ENCODE results near the gene SLC2A6.

SLC2A6 gene

GRCh38 chr9:133502112-133502511 is 23.2 kb upstream of the SLC2A6 start:
- no peak for DNase-seq
- in situ Hi-C loops (cut with MboI; ENCODE audit: low pct_unique_long_range_greater_than_20kb, low sequenced_read_pairs): no loop called here

DNA sequence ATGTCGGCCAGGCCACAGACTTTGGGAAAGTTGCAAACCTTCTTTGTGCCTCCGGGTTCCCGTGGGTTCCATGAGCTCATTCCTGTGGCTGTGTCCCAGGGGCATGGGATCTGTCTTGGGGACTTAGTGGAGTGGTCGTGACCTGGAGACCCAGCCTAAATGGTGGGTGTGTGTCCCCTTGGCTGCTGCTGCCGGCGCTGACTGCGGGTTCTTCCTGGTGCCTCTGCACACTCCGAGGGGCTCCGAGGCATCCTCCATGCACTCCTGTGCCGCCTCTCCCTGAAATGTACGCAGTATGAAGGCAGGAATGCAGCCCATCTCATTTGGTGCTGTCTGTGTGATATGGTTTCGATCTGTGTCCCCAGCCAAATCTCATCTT is 21.0 kb upstream of the SLC2A6 start:
- in situ Hi-C loops (cut with MboI; ENCODE audit: low pct_unique_long_range_greater_than_20kb, low sequenced_read_pairs): no loop called here

GRCh38 chr9:133499132-133499891 is 20.4 kb upstream of the SLC2A6 start:
- DNase-seq: no peak
- in situ Hi-C loops (cut with MboI; ENCODE audit: low pct_unique_long_range_greater_than_20kb, low sequenced_read_pairs): no loop called here

More for the DNA sequence above, 21.0 kb upstream of the SLC2A6 start:
- DNase-seq: no peak

DNA sequence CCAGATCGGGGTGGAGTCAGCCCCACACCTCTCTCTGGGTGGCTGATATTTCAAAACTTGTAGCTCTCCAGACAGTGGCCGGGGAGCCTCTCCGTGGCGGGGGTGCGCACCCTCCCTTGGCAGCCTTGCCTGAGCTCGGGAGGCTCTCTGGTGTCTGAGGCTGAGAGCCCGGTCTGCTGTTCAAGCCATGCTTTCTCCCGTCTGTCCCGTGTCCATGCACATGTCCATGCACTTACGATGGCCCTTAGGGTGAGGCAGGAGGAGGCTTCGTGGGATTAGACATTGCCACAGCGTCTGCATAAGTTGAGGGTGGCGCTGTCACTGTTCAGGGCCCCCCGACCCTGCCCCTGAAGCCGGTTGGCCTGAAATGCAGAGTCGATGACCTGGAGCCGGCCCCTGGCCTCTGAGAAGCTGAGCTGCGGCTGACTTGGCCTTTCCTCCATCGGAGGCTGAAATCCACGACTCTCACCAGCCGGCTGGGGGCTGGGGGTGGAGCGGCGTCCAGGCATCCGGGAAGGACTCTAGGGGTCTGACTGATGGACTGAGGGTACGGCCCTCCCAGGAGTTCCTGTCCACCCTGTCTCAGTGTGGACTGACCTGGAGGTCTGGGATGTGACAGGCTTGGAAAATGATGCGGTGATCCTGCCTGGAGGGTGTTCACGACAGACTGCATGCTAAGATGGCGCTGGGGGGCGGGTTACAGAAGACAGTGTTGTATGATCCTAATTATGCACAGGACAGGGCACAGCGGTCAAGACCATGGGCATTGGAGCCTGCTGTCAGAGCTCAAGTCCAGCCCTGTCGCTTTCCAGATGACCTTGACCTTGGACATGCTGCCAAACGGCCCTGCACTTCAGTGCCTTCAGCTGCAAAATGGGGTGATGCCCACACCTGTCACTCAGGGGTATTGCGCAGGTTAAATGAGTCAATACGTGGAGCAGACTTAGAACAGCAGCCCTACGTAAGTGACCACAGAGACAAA is 18.3 kb upstream of the SLC2A6 start:
- no peak for DNase-seq
- in situ Hi-C loops (cut with MboI; ENCODE audit: low pct_unique_long_range_greater_than_20kb, low sequenced_read_pairs): no loop called here

DNA sequence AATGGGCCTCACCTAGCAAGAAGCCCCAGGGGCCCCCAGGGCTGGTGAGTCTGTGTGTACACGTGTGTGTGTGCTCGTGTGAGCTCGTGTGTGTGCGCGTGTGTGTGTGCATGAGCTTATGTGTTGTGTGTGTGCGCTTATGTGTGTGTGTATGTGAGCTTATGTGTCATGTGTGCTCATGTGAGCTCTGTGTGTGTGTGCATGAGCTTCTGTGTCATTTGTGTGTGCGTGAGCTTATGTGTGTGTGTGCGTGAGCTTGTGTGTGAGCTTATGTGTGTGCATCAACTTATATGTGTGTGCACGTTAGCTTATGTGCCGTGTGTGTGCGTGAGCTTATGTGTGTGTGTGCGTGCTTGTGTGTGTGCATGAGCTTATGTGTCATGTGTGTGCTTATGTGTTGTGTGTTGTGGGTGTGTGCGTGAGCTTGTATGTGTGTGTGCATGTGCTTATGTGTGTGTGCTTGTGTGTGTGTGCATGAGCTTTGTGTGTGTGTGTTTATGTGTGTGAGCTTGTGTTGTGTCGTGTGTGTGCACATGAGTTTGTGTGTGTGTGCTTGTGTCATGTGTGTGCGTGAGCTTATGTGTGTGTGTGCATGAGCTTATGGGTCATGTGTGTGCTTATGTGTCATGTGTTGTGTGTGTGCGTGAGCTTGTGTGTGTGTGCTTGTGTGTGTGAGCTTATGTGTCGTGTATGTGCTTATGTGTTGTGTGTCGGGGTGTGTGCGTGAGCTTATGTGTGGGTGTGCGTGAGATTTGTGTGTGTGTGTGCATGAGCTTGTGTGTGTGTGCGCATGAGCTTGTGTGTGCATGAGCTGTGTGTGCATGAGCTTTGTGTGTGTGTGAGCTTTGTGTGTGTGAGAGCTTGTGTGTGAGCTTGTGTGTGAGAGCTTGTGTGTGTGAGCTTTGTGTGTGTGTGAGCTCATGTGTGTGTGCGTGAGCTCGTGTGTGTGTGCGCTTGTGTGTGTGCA is 16.7 kb upstream of the SLC2A6 start:
- in situ Hi-C loops (cut with MboI; ENCODE audit: low pct_unique_long_range_greater_than_20kb, low sequenced_read_pairs): no loop called here
- DNase-seq: no peak

GRCh38 chr9:133494636-133495326 is 15.9 kb upstream of the SLC2A6 start:
- no peak for DNase-seq
- in situ Hi-C loops (cut with MboI; ENCODE audit: low pct_unique_long_range_greater_than_20kb, low sequenced_read_pairs): no loop called here

GRCh38 chr9:133493845-133494540 is 15.1 kb upstream of the SLC2A6 start:
- no peak for DNase-seq
- in situ Hi-C loops (cut with MboI; ENCODE audit: low pct_unique_long_range_greater_than_20kb, low sequenced_read_pairs): no loop called here

GRCh38 chr9:133493428-133493827 is 14.5 kb upstream of the SLC2A6 start:
- in situ Hi-C loops (cut with MboI; ENCODE audit: low pct_unique_long_range_greater_than_20kb, low sequenced_read_pairs): no loop called here
- DNase-seq: no peak

DNA sequence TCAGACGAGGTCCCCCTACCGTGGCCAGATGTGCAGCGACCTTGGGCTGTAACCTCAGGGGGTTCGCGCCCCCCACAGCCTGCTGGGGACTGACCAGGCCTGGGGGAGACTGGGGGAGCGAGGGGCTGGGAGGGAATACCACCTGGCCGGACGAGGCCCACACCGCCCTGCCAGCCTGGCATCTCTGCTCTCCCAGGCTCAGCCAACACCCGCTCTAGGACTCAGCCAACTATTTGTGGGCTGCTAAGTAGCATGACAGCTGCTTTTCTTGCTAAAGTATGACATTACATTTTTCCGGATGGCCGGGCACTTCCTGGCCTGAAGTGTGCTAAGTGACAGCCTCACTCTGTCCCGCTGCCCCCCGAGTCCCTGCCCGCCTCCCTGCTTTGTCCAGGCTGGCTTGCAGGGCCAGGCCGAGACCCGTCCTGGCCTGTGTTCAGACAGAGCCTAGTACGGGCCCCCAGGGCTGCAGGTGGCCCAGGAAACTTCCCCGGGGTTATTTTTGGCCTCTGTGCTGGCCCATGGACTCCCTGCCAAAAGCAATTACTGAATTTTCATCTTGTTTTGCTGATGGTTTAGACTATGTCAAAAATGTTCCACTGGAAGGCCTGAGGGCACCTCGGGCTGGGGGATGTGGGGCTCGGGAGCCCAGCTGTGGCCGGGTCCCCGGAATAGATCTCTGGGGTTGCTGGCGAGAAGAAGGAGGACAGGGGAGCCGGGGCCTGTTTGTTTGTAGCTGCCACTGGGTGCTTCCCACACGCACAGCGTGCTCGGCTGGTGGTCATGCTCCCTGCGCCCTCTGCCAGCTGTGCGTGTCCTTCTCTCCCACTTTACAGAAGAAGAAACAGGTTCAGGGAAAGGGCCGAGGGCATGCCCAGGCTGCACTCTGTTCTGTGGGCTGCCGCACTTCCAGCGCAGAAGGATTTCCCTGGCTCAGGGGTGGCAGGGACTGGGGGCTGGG is 13.4 kb upstream of the SLC2A6 start:
- in situ Hi-C loops (cut with MboI; ENCODE audit: low pct_unique_long_range_greater_than_20kb, low sequenced_read_pairs): no loop called here
- DNase-seq: no peak

- no peak for DNase-seq
- in situ Hi-C loops (cut with MboI; ENCODE audit: low pct_unique_long_range_greater_than_20kb, low sequenced_read_pairs): no loop called here
These were observed 12.7 kb upstream of the SLC2A6 start for GRCh38 chr9:133491656-133491925.

DNA sequence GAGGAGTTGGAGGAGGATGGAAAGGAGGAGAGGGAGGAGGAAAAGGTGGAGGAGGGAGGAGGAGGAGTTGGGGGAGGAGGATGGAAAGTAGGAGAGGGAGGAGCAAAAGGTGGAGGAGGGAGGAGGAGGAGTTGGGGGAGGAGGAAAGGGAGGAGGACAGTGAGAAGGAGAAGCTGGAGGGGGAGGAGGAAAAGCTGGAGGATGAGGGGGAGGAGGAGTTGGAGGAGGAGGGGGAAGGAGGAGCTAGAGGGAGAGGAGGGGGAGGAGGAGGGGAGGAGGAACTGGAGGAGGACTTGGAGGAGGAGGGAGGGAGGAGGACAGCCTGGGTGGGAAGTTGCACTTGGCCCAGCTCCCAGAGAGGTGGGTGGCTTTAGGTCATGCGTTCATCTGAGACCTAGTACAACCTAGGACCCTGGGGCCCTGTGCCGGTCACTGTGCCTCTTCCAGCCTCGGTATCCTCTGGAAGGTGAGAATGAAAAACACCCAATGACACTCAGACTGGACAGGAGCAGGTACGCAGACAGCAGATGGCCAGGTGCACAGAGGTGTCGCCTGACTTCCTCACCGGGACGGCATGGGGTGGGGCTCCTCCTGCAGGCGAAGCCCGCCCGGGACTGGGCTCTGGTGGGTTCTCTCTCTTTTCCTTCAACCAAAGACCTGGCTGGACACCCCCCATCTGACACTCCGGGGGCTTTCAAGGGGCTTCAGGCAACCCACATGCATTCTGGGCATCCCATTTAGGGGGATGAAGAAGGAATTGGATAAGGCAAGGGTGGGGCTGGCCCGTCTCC is 12.2 kb upstream of the SLC2A6 start:
- in situ Hi-C loops (cut with MboI; ENCODE audit: low pct_unique_long_range_greater_than_20kb, low sequenced_read_pairs): no loop called here

GRCh38 chr9:133490201-133490681 is 11.3 kb upstream of the SLC2A6 start:
- no peak for DNase-seq
- in situ Hi-C loops (cut with MboI; ENCODE audit: low pct_unique_long_range_greater_than_20kb, low sequenced_read_pairs): no loop called here

More for the DNA sequence above, 12.2 kb upstream of the SLC2A6 start:
- DNase-seq: peak; percentile 56

DNA sequence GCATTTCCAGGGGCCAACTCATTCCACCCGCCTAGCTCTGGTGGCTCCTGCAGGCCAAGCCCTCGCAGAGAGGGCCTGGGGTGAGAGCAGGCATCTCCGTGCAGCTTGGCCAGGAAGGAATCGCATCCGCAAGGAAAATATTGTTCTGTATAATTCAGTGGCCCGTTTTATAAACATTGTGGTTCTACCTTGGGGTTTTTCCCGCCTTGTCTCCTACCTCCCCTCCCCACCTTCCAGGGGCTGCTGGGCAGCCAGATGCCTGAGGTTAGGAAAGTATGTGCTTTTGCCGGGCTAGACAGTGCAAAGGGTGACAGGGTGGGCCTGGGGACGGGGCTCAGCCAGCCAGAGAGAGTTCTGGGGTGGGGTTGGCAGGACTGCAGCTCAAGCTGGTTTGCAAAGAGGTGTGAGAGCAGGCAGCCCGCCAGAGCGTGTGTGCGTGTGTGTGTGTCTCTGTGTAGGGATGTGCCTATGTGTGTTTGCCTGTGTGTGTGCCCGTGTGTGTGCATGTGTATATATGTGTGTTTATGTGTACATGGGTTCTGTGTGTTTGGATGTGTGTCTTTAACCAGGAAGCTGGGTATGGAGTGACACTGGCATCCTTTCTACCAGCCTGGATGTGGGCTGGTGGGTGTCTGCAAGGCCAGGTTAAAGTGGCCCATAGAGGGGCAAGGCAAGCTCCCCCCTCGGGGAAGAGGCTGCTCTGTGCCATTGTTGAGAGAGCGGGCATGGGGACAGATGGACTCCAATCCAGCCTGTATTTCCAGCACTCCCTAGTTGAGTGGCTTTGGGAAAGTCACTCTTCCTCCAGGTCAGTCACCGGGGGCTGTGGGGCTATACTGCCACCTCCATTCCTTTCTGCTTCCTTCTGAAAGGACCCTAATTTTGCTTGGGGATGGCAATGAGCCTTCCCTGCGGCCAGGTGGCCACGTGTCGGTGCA is 10.6 kb upstream of the SLC2A6 start:
- in situ Hi-C loops (cut with MboI; ENCODE audit: low pct_unique_long_range_greater_than_20kb, low sequenced_read_pairs): no loop called here
- DNase-seq: no peak

- no peak for DNase-seq
- in situ Hi-C loops (cut with MboI; ENCODE audit: low pct_unique_long_range_greater_than_20kb, low sequenced_read_pairs): no loop called here
These were observed 9.9 kb upstream of the SLC2A6 start for GRCh38 chr9:133488686-133489252.

DNA sequence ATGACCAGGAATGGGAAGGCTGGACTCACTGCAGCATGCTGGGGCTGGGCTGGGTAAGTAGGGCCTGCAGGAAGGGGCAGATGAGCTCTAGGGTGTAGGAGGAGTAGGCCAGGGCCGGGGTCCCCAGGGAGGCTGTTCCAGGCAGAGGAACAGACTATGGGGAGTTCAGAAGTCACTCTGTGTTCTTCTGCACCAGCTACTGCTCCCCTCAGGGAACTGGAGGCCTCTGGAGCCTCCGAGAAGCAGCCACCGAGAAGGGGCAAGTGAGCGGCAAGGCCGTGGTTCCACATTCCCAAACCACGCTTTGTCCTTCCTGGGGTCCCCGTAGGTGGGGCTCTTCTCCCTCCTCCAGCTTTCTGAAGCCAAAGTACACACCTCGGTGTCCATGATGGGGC is 8.4 kb upstream of the SLC2A6 start:
- DNase-seq: no peak
- in situ Hi-C loops (cut with MboI; ENCODE audit: low pct_unique_long_range_greater_than_20kb, low sequenced_read_pairs): no loop called here

Data from KBM-7 (cell line).